WERI-Rb-1 (cell line): Measurements from ENCODE around the gene KLHL29.

ENCODE experiments used
- DNase-seq: peaks from one replicate; pipeline ENCODE4 v3.0.0-alpha.2; 2020
- H3K27ac ChIP-seq: fragments of 250-450 bp; sonication (Bioruptor Pico); 2 replicates; pipeline ENCODE4 v1.5.1; 2020; ENCODE audit warnings: mild to moderate bottlenecking, moderate library complexity
- H3K27me3 ChIP-seq: fragments of 250-450 bp; sonication (Bioruptor Pico); 2 replicates; pipeline ENCODE4 v1.5.1; 2021; ENCODE audit warnings: mild to moderate bottlenecking, low read depth, moderate library complexity; ENCODE audit not compliant: insufficient read depth, severe bottlenecking
- H3K36me3 ChIP-seq: fragments of 250-450 bp; sonication (Bioruptor Pico); 2 replicates; pipeline ENCODE4 v1.5.1; 2020; ENCODE audit warnings: mild to moderate bottlenecking, moderate library complexity
- H3K4me3 ChIP-seq: 2 replicates; pipeline ENCODE4 v1.5.1; 2011; ENCODE audit warnings: low read depth, mild to moderate bottlenecking, control low read depth, low read length
- H3K9me3 ChIP-seq: fragments of 250-450 bp; sonication (Bioruptor Pico); 2 replicates; pipeline ENCODE4 v1.5.1; 2021; ENCODE audit warnings: mild to moderate bottlenecking, moderate library complexity; ENCODE audit not compliant: severe bottlenecking
- CTCF ChIP-seq: IDR thresholded peaks from 2 replicates; pipeline ENCODE4 v1.5.1; 2011; ENCODE audit warnings: low read depth, mild to moderate bottlenecking, control low read depth, inconsistent platforms, low read length

Gene KLHL29

DNA sequence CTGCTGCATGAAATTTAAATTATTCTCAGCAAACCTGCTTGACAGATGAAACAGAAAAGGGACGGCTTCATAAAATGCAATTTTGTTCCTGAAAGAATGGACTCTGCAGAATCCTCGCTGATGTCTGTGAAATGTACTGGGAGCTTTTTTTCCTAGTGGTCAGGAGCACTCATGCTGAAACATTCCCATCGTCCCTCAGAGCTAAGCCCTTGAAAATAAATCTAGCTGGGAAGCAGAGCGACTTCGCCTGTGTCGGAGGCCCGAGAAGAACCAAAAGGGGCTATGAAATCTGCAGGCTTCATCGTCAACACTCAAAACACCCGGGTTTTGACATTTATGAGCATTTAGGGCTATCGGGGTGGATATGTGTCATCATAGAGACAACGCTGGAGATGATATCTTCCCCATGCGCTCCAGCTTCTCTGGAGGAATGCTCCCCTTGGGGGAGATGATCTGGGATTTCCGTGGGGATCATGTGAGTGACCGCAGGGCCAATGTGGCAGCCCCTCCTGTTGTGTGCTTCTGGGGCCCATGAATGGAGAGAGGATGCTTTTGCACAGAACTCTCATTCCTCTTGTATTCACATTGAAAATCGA is 182.3 kb downstream of the KLHL29 start:
- Histone ChIP-seq H3K27me3 (no peaks in the 10 kb centered on the region), H3K36me3 (peaks cover 17% of the 10 kb centered on the region), H3K27ac (no peak overlapping the region), H3K9me3 (no peaks in the 10 kb centered on the region), H3K4me3 (no peak overlapping the region)
- no peak for TF ChIP-seq CTCF
- DNase-seq = no peak

- no peak for TF ChIP-seq CTCF
- Histone ChIP-seq H3K36me3 (peaks cover 10% of the 10 kb centered on the region), H3K9me3 (no peaks in the 10 kb centered on the region), H3K27ac (no peak overlapping the region), H3K27me3 (no peaks in the 10 kb centered on the region), H3K4me3 (no peak overlapping the region)
- no peak for DNase-seq
These were observed 183.2 kb downstream of the KLHL29 start for GRCh38 chr2:23568211-23568610.

DNA sequence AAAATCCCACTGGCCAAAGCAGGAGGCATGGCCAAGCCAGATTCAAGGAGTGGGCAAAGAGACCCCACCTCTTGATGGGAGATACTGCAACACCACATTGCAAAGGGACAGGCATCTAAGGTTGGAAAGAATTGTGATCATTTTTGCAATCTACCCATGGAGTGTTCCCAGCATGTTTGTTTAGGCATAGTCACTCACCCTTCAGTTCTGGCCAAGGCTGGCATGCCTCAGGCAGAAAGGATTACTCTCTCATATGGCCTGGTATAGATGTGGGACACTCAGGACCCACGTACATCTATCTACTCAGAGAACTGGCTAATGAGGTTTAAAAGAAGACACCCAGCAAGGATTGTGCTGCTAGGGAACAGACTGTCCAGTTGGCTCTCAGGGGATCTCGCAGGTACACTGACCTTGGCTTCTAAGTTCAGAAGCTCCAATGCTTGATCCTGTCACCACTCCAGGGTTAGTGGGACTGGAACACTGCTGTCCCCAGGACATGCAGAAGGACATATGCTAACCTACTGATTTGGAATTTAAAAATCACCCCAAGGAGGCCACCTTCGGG is 183.7 kb downstream of the KLHL29 start:
- TF ChIP-seq CTCF = no peak

DNA sequence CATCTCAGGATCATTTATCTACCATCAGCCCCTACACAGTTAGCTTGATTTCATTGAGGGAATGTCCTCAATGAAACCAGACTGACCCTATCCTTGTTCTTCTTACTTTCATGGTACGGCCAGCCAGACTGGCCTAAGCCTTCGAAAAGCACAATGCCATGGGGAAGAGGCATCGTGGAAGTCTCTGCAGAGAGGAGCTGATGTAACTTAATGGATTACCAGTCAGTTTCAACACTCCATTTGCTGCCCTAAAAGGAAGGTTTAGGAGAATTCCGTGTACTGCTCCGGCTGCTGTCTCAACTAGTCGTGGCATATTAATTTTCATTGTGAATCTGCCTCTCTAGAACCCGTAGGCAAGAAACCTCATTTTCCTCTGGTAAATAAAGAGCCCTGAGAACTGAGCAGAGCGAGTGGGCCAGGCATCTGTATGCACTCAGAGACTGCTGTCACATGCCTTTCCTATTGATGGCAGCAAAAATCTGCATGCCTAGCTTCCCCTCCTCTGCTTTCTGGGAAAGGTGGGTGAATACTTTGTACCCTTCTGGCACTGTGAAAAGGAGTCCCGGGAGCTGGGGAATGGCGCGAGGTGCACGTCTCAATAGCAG is 184.9 kb downstream of the KLHL29 start:
- no peak for DNase-seq
- peaks cover 10% of the 10 kb centered on the region for H3K36me3 ChIP-seq
- H3K9me3 ChIP-seq = no peaks in the 10 kb centered on the region
- no peak overlapping the region for H3K27ac ChIP-seq
- H3K4me3 ChIP-seq = no peak overlapping the region
- TF ChIP-seq CTCF = no peak
- H3K27me3 ChIP-seq = no peaks in the 10 kb centered on the region

More for the DNA sequence above, 183.7 kb downstream of the KLHL29 start:
- DNase-seq = no peak
- Histone ChIP-seq H3K36me3 (peaks cover 10% of the 10 kb centered on the region), H3K4me3 (no peak overlapping the region), H3K27me3 (no peaks in the 10 kb centered on the region), H3K9me3 (no peaks in the 10 kb centered on the region), H3K27ac (no peak overlapping the region)

DNA sequence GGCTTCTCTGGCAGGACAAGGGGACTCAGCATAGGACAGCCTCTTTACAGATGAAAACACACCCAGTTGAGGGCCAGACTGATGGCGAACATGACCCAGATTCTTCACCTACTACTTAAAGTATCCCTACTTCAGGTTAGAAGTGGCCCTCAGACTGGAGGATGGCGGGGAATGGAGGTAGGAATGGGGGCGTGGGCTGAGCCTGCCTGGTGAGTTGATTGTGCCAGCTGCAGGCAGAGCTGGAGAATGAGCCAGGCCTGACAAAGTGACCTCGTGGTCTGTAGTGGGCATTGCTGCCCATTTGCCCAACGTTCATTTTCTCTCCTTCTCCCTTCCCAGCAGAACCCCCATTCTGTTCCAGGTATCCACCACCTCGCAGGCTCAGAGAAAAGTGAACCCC is 186.1 kb downstream of the KLHL29 start:
- Histone ChIP-seq H3K27ac (no peak overlapping the region), H3K9me3 (no peaks in the 10 kb centered on the region), H3K27me3 (no peaks in the 10 kb centered on the region), H3K4me3 (no peak overlapping the region), H3K36me3 (peaks cover 10% of the 10 kb centered on the region)
- no peak for TF ChIP-seq CTCF
- DNase-seq = no peak
